Measurements from ENCODE around the gene TRIM71. TPM values are rescaled to one million over a fixed set of nuclear protein-coding genes. Genes with fewer than 3 reads are reported as not detected.
"Not testable (repeated sequence)": the region's sequence is repeated elsewhere in the genome, so short reads cannot be mapped to it uniquely, and the experiment has no call there.

Gene TRIM71
- total and polyA plus RNA-seq, 8 donors: 2.2 to 8.3 (median 6.9) TPM

GRCh38 chr3:32899265-32899664 is 81.5 kb downstream of the TRIM71 start:
- intact Hi-C loops (cut with DNase I): no loop called here
- no peaks in the 10 kb centered on the region for H3K9me3 ChIP-seq
- H3K27me3 ChIP-seq: peaks cover 0 to 15% of the 10 kb centered on the region in 2 donors
- DNase-seq: no peak
- no peak overlapping the region for H3K27ac ChIP-seq
- no peak overlapping the region for H3K4me3 ChIP-seq
- peaks cover 0 to 7% of the 10 kb centered on the region in 2 donors for H3K4me1 ChIP-seq
- no peak for TF ChIP-seq CTCF (IDR thresholded peaks at IDR 0.05)
- H3K36me3 ChIP-seq: no peaks in the 10 kb centered on the region
- no peak for ATAC-seq

- no peak for TF ChIP-seq CTCF (IDR thresholded peaks at IDR 0.05)
- no peak overlapping the region for H3K4me3 ChIP-seq
- H3K27ac ChIP-seq: no peak overlapping the region
- no peaks in the 10 kb centered on the region for H3K9me3 ChIP-seq
- intact Hi-C loops (cut with DNase I): no loop called here
- no peaks in the 10 kb centered on the region for H3K36me3 ChIP-seq
- peaks cover 0 to 7% of the 10 kb centered on the region in 2 donors for H3K4me1 ChIP-seq
- no peak for DNase-seq
- no peak for ATAC-seq
- H3K27me3 ChIP-seq: peaks cover 0 to 15% of the 10 kb centered on the region in 2 donors
These were observed 83.5 kb downstream of the TRIM71 start for GRCh38 chr3:32901005-32901932.

GRCh38 chr3:32902887-32903371 is 85.1 kb downstream of the TRIM71 start:
- intact Hi-C loops (cut with DNase I); H3K36me3 ChIP-seq; H3K9me3 ChIP-seq; H3K27ac ChIP-seq; H3K4me1 ChIP-seq: not testable (repeated sequence)
- H3K4me3 ChIP-seq: peak overlapping the region; percentile 11 to 27
- peak; percentile 93 for ATAC-seq
- peak in 3 of 4 donors; percentile 42 to 83 (median 48) for DNase-seq
- H3K27me3 ChIP-seq: peaks cover 0 to 15% of the 10 kb centered on the region in 2 donors
- peak in 1 of 2 donors; percentile 16 for TF ChIP-seq CTCF (IDR thresholded peaks at IDR 0.05)

GRCh38 chr3:32903953-32904352 is 86.2 kb downstream of the TRIM71 start:
- peaks cover 0 to 7% of the 10 kb centered on the region in 2 donors for H3K4me1 ChIP-seq
- DNase-seq (no peak), ATAC-seq (no peak)
- H3K27me3 ChIP-seq: peaks cover 0 to 15% of the 10 kb centered on the region in 2 donors
- no peak for TF ChIP-seq CTCF (IDR thresholded peaks at IDR 0.05)
- H3K4me3 ChIP-seq: no peak overlapping the region
- H3K27ac ChIP-seq: no peak overlapping the region
- no peaks in the 10 kb centered on the region for H3K9me3 ChIP-seq
- H3K36me3 ChIP-seq: no peaks in the 10 kb centered on the region
- intact Hi-C loops (cut with DNase I): no loop called here

GRCh38 chr3:32909999-32910398 is 92.2 kb downstream of the TRIM71 start:
- peak; percentile 45 for ATAC-seq
- TF ChIP-seq CTCF (IDR thresholded peaks at IDR 0.05): no peak
- no peak overlapping the region for H3K27ac ChIP-seq
- H3K36me3 ChIP-seq: no peaks in the 10 kb centered on the region
- DNase-seq: no peak
- no peak overlapping the region for H3K4me3 ChIP-seq
- no peaks in the 10 kb centered on the region for H3K9me3 ChIP-seq
- H3K27me3 ChIP-seq: no peaks in the 10 kb centered on the region
- intact Hi-C loops (cut with DNase I): no loop called here
- peaks cover 6 to 7% of the 10 kb centered on the region in 2 donors for H3K4me1 ChIP-seq
